CD4-positive, alpha-beta T cell (primary cell): Measurements from ENCODE around the gene STAC. TPM values are rescaled to one million over a fixed set of nuclear protein-coding genes. Genes with fewer than 3 reads are reported as not detected.

ENCODE experiments used
- ATAC-seq: fragments of 200-7000 bp; cut with Tn5 transposase; one replicate; pipeline ENCODE4 v1.10.0; 2022; ENCODE audit warnings: mild to moderate bottlenecking; ENCODE audit not compliant: poor library complexity
- CTCF ChIA-PET: fragments of 350-600 bp; sonication (Branson Sonifier 250); formaldehyde crosslinking; loops from one replicate; lab custom pipeline; 2021; ENCODE audit warnings: antibody characterized with exemption, inconsistent platforms; lab: Charles Lee
- POLR2A ChIA-PET: fragments of 350-600 bp; sonication (Branson Sonifier 250); formaldehyde crosslinking; loops from one replicate; lab custom pipeline; 2021; ENCODE audit warnings: antibody characterized with exemption, inconsistent platforms; lab: Charles Lee
- DNase-seq, 14 experiments: peaks; one replicate each; pipeline ENCODE4 v3.0.0-alpha.2; 2013 to 2020; ENCODE audit warnings: mixed read lengths in 2 of 14
- H3K27ac ChIP-seq, 2 donors: one replicate each; pipeline versions ENCODE4 v1.5.1 to v1.7.0; 2013; ENCODE audit warnings: low read length in 2 of 2, low read depth in 1 of 2, mild to moderate bottlenecking in 1 of 2
- H3K27me3 ChIP-seq, 2 experiments: 1 replicate in 1 of 2; 2 replicates in 1 of 2; pipeline versions ENCODE4 v1.6.1 to v1.7.0; 2013; ENCODE audit warnings: low read length in 2 of 2, control low read depth in 1 of 2, mild to moderate bottlenecking in 1 of 2, moderate library complexity in 1 of 2; ENCODE audit not compliant: insufficient read depth in 2 of 2, control insufficient read depth in 1 of 2
- H3K36me3 ChIP-seq: one replicate; pipeline ENCODE4 v1.6.1; 2013; ENCODE audit warnings: low read length, control low read depth; ENCODE audit not compliant: insufficient read depth
- H3K4me1 ChIP-seq: one replicate; pipeline ENCODE4 v1.6.1; 2013; ENCODE audit warnings: low read length, control low read depth; ENCODE audit not compliant: insufficient read depth
- H3K4me3 ChIP-seq: one replicate; pipeline ENCODE4 v1.5.1; 2013; ENCODE audit warnings: mild to moderate bottlenecking, low read length, moderate library complexity
- H3K9me3 ChIP-seq, 2 experiments: 1 replicate in 1 of 2; 2 replicates in 1 of 2; pipeline versions ENCODE4 v1.6.1 to v1.7.0; 2013; ENCODE audit warnings: low read length in 2 of 2, mild to moderate bottlenecking in 2 of 2, control low read depth in 1 of 2, moderate library complexity in 1 of 2; ENCODE audit not compliant: control insufficient read depth in 1 of 2, insufficient read depth in 1 of 2
- H3K27ac Mint-ChIP-seq: one replicate; pipeline ENCODE4 v1.8.0; 2020; ENCODE audit warnings: mixed read lengths
- H3K27me3 Mint-ChIP-seq: one replicate; pipeline ENCODE4 v1.8.0; 2021; ENCODE audit warnings: mixed read lengths
- H3K36me3 Mint-ChIP-seq: one replicate; pipeline ENCODE4 v1.8.0; 2021; ENCODE audit warnings: low read depth, mixed read lengths
- H3K4me1 Mint-ChIP-seq: one replicate; pipeline ENCODE4 v1.8.0; 2021; ENCODE audit warnings: low read depth, mixed read lengths
- H3K4me3 Mint-ChIP-seq: one replicate; pipeline ENCODE4 v1.8.0; 2020; ENCODE audit warnings: mild to moderate bottlenecking, mixed read lengths
- H3K9me3 Mint-ChIP-seq: one replicate; pipeline ENCODE4 v1.8.0; 2020; ENCODE audit warnings: mixed read lengths
- intact Hi-C, 2 experiments: fragments of 100-400 bp; cut with DNase I in 1 of 2; cut with micrococcal nuclease in 1 of 2; formaldehyde crosslinking; loops; one replicate each; pipeline versions ENCODE4 v1.15.1 to v1.9.0; 2023 to 2025; cut with DNase I, micrococcal nuclease
- total RNA-seq, 174 experiments: library from RNA in 2 of 174; stranded (reverse) in 2 of 174; gene quantifications; one replicate each; pipeline ENCODE4 v1.2.3 and lab custom pipeline; 2021 to 2026
- TF ChIP-seq, protein P1 (sequence below): fragments of 200-600 bp; IDR thresholded peaks from one replicate; pipeline ENCODE4 v1.8.0; 2022; ENCODE audit warnings: antibody characterized with exemption, mild to moderate bottlenecking

STAC gene
- total RNA-seq, 2 experiments from 2014 or later: not detected

DNA sequence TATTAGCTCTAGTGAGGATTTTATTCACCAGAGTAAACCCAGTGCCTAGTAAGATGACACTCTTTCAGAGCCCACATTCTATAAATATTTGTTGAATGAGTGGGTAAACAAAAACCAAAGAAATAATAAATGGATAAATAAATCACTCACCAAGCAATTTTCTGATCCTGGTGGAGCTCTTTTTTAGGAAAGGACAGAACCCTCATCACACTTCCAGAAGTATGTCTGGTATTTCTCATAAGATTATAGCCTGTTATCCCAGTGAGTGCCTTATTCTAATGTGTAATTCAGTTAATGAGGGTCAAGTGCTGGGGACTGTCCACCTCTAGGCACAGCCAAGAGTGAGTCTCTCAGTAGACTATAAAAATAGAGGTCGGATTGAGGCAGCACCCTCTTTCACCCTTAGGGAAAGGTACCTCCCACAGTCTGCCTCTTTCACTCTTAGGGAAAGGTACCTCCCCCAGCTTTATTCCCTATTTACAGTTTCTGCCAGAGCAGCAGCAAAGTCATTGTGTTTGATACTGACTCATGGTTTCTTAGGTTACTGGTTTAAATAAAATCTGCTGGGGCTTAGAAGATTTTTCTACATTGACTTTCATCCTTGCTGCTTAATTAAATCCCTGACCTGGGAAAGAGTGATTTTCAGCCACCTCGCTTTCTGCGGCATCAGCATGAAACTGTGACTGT, 145.0 kb downstream of the STAC start:
- no peaks in the 10 kb centered on the region for H3K9me3 Mint-ChIP-seq
- no peaks in the 10 kb centered on the region for H3K27me3 ChIP-seq
- no peaks in the 10 kb centered on the region for H3K4me1 ChIP-seq
- no peak overlapping the region for H3K27ac ChIP-seq
- POLR2A ChIA-PET: no interaction called here
- TF ChIP-seq, protein P1, sequence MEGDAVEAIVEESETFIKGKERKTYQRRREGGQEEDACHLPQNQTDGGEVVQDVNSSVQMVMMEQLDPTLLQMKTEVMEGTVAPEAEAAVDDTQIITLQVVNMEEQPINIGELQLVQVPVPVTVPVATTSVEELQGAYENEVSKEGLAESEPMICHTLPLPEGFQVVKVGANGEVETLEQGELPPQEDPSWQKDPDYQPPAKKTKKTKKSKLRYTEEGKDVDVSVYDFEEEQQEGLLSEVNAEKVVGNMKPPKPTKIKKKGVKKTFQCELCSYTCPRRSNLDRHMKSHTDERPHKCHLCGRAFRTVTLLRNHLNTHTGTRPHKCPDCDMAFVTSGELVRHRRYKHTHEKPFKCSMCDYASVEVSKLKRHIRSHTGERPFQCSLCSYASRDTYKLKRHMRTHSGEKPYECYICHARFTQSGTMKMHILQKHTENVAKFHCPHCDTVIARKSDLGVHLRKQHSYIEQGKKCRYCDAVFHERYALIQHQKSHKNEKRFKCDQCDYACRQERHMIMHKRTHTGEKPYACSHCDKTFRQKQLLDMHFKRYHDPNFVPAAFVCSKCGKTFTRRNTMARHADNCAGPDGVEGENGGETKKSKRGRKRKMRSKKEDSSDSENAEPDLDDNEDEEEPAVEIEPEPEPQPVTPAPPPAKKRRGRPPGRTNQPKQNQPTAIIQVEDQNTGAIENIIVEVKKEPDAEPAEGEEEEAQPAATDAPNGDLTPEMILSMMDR: no peak
- H3K36me3 Mint-ChIP-seq: no peaks in the 10 kb centered on the region
- ATAC-seq (no peak), DNase-seq (no peak)
- no peak overlapping the region for H3K4me3 ChIP-seq
- no peak overlapping the region for H3K4me3 Mint-ChIP-seq
- H3K27me3 Mint-ChIP-seq: peaks cover 4% of the 10 kb centered on the region
- H3K9me3 ChIP-seq: no peaks in the 10 kb centered on the region
- no peaks in the 10 kb centered on the region for H3K36me3 ChIP-seq
- no peak overlapping the region for H3K27ac Mint-ChIP-seq
- intact Hi-C loops: no loop called here
- CTCF ChIA-PET: no interaction called here
- no peaks in the 10 kb centered on the region for H3K4me1 Mint-ChIP-seq

DNA sequence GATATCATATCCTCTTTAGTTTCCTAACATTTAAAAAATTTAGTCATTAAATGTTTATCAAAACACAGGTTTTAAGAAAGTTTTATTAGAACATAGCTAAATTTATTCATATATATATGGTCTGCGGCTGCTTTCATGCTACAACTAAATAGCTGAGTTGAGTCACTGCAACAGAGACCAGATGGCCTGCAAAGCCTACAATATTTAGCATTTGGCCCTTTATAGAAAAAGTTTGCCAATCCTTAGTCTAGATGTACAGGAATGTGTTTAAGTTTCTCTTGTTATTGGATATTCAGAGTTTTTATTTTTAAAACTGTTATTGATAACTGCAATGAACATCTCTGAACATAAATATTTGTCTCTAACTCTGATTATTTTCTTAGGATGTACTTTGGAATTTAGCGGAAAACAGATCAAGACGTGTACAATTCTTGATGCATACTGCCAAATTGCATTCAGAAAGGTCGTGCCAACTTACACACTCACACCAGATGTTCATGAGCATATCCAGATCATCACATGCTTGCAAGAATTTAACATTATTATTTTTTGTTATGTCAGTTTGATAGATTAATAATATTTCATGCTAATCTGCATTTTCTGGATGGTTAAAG, 157.9 kb downstream of the STAC start:
- ChIA-PET CTCF (no interaction called here), POLR2A (no interaction called here)
- Histone ChIP-seq H3K9me3 (no peaks in the 10 kb centered on the region), H3K27me3 (no peaks in the 10 kb centered on the region), H3K27ac (no peak overlapping the region), H3K4me1 (no peaks in the 10 kb centered on the region), H3K36me3 (no peaks in the 10 kb centered on the region), H3K4me3 (no peak overlapping the region)
- Mint-ChIP-seq H3K9me3 (no peaks in the 10 kb centered on the region), H3K27me3 (no peaks in the 10 kb centered on the region), H3K27ac (no peak overlapping the region), H3K4me3 (no peak overlapping the region), H3K36me3 (no peaks in the 10 kb centered on the region), H3K4me1 (no peaks in the 10 kb centered on the region)
- DNase-seq (no peak), ATAC-seq (no peak)
- intact Hi-C loops: no loop called here
- TF ChIP-seq, protein P1: no peak

- no peak overlapping the region for H3K27ac Mint-ChIP-seq
- DNase-seq (no peak), ATAC-seq (no peak)
- POLR2A ChIA-PET: no interaction called here
- H3K36me3 Mint-ChIP-seq: no peaks in the 10 kb centered on the region
- no peak overlapping the region for H3K4me3 Mint-ChIP-seq
- H3K4me1 ChIP-seq: no peaks in the 10 kb centered on the region
- H3K9me3 Mint-ChIP-seq: no peaks in the 10 kb centered on the region
- no peak overlapping the region for H3K4me3 ChIP-seq
- no peaks in the 10 kb centered on the region for H3K9me3 ChIP-seq
- TF ChIP-seq, protein P1: no peak
- H3K27me3 Mint-ChIP-seq: no peaks in the 10 kb centered on the region
- CTCF ChIA-PET: interaction anchor here (1.0 kb wide), 1 partner anchor 9 kb away, joined by 3 read pairs; no protein-coding TSS in a partner anchor
- no peak overlapping the region for H3K27ac ChIP-seq
- H3K36me3 ChIP-seq: no peaks in the 10 kb centered on the region
- no peaks in the 10 kb centered on the region for H3K27me3 ChIP-seq
- H3K4me1 Mint-ChIP-seq: no peaks in the 10 kb centered on the region
- intact Hi-C loops: no loop called here
Measured at GRCh38 chr3:36540888-36541518, 160.7 kb downstream of the STAC start.
